Measurements from ENCODE around the gene TERT. TPM values are rescaled to one million over a fixed set of nuclear protein-coding genes. Genes with fewer than 3 reads are reported as not detected.
"Not testable (repeated sequence)": the region's sequence is repeated elsewhere in the genome, so short reads cannot be mapped to it uniquely, and the experiment has no call there.

The TERT gene
- total RNA-seq, result not detected

- Histone ChIP-seq H3K27me3 (peaks cover 35% of the 10 kb centered on the region), H3K9me3 (no peaks in the 10 kb centered on the region), H3K27ac (no peak within 1 kb of the TSS), H3K36me3 (no peaks in the 10 kb centered on the region), H3K4me3 (peak within 1 kb of the TSS in 2 of 4 donors; percentile 18 to 29), H3K4me1 (peaks cover 0 to 16% (median 9%) of the 10 kb centered on the region in 4 donors)
- intact Hi-C loops (cut with DNase I; ENCODE audit: low total_unique reads), result no loop called here
- TF ChIP-seq EP300 (IDR thresholded peaks at IDR 0.05; ENCODE audit: low read depth), result no peak
- TF ChIP-seq POLR2AphosphoS5 (IDR thresholded peaks at IDR 0.05), result no peak
- TF ChIP-seq CTCF (IDR thresholded peaks at IDR 0.05), result no peak
- no peak for TF ChIP-seq POLR2A (IDR thresholded peaks at IDR 0.05)
- in situ Hi-C loops (cut with MboI; ENCODE audit: low pct_ligation_motif_present in 1 of 4, low pct_unique_long_range_greater_than_20kb in 1 of 4, low sequenced_read_pairs in 3 of 4), result no loop called here
- peak; percentile 73 for DNase-seq
- WGBS, 2 donors (ENCODE audit: low coverage in 1 of 2), result 31% methylated on average over 86 of the region's 102 CpGs; no CpG with 5 or more reads in 1 of the 2 donors
These were observed at the start of gene TERT for GRCh38 chr5:1294835-1295649. Gene TERT, minus strand, starts transcription at chr5:1295068. Its CDS starts 79 bp downstream, at chr5:1294989.

- 7 to 20% methylated on average over 10 to 35 of the region's 61 CpGs for WGBS, 2 donors (ENCODE audit: low coverage in 1 of 2)
- Histone ChIP-seq H3K27ac (peak overlapping the region; percentile 76 to 80 (median 78)), H3K27me3 (no peaks in the 10 kb centered on the region), H3K36me3 (peaks cover 0 to 17% (median 4%) of the 10 kb centered on the region in 4 donors), H3K9me3 (no peaks in the 10 kb centered on the region), H3K4me3 (peak overlapping the region; percentile 90 to 96 (median 92)), H3K4me1 (peaks cover 11 to 27% (median 19%) of the 10 kb centered on the region in 4 donors)
- in situ Hi-C loops (cut with MboI; ENCODE audit: low pct_ligation_motif_present in 1 of 4, low pct_unique_long_range_greater_than_20kb in 1 of 4, low sequenced_read_pairs in 3 of 4) (no loop called here), intact Hi-C loops (cut with DNase I; ENCODE audit: low total_unique reads) (no loop called here)
- no peak for DNase-seq
- TF ChIP-seq CTCF (IDR thresholded peaks at IDR 0.05) (no peak), POLR2A (IDR thresholded peaks at IDR 0.05) (no peak), POLR2AphosphoS5 (IDR thresholded peaks at IDR 0.05) (no peak), EP300 (IDR thresholded peaks at IDR 0.05; ENCODE audit: low read depth) (no peak)
These were observed 49.3 kb upstream of the TERT start for GRCh38 chr5:1343931-1344901.

GRCh38 chr5:1343315-1343751, 48.5 kb upstream of the TERT start:
- H3K27ac ChIP-seq, result peak overlapping the region in 2 of 4 donors; percentile 76 to 79

GRCh38 chr5:1342711-1343110, 47.8 kb upstream of the TERT start:
- H3K27me3 ChIP-seq; H3K4me3 ChIP-seq; in situ Hi-C loops (cut with MboI; ENCODE audit: low pct_ligation_motif_present in 1 of 4, low pct_unique_long_range_greater_than_20kb in 1 of 4, low sequenced_read_pairs in 3 of 4); DNase-seq; intact Hi-C loops (cut with DNase I; ENCODE audit: low total_unique reads); H3K9me3 ChIP-seq: not testable (repeated sequence)
- Histone ChIP-seq H3K27ac (peak overlapping the region in 2 of 4 donors; percentile 28 to 61), H3K36me3 (peaks cover 0 to 17% (median 5%) of the 10 kb centered on the region in 4 donors), H3K4me1 (peaks cover 11 to 27% (median 19%) of the 10 kb centered on the region in 4 donors)
- WGBS, 2 donors (ENCODE audit: low coverage in 1 of 2), result 91% methylated on average over 14 of the region's 14 CpGs; no CpG with 5 or more reads in 1 of the 2 donors

More at GRCh38 chr5:1343315-1343751, 48.5 kb upstream of the TERT start:
- Histone ChIP-seq H3K27me3 (no peaks in the 10 kb centered on the region), H3K9me3 (no peaks in the 10 kb centered on the region), H3K4me3 (no peak overlapping the region), H3K36me3 (peaks cover 0 to 17% (median 4%) of the 10 kb centered on the region in 4 donors), H3K4me1 (peaks cover 11 to 27% (median 19%) of the 10 kb centered on the region in 4 donors)
- DNase-seq, result no peak
- 51 to 79% methylated on average over 4 to 9 of the region's 9 CpGs for WGBS, 2 donors (ENCODE audit: low coverage in 1 of 2)
- in situ Hi-C loops (cut with MboI; ENCODE audit: low pct_ligation_motif_present in 1 of 4, low pct_unique_long_range_greater_than_20kb in 1 of 4, low sequenced_read_pairs in 3 of 4), result no loop called here
- intact Hi-C loops (cut with DNase I; ENCODE audit: low total_unique reads), result no loop called here
- TF ChIP-seq POLR2A (IDR thresholded peaks at IDR 0.05) (no peak), CTCF (IDR thresholded peaks at IDR 0.05) (no peak), POLR2AphosphoS5 (IDR thresholded peaks at IDR 0.05) (no peak), EP300 (IDR thresholded peaks at IDR 0.05; ENCODE audit: low read depth) (no peak)
